NCI-H82 treated with DMSO at 0.1 percent for 48 hours (cell line): Measurements from ENCODE around the gene FRY.

ENCODE experiments used
- DNase-seq: peaks from one replicate; lab custom pipeline; 2025; ENCODE audit not compliant: unreplicated experiment; lab: John Stamatoyannopoulos, UW

FRY gene

GRCh38 chr13:32126278-32126677, 94.7 kb downstream of the FRY start:
- DNase-seq: no peak

GRCh38 chr13:32126756-32127155, 95.2 kb downstream of the FRY start:
- no peak for DNase-seq

GRCh38 chr13:32127691-32128090, 96.1 kb downstream of the FRY start:
- DNase-seq: no peak

- DNase-seq: no peak
Observed at GRCh38 chr13:32134241-32135055, 102.9 kb downstream of the FRY start.

- DNase-seq: no peak
Observed at GRCh38 chr13:32135056-32135390, 103.4 kb downstream of the FRY start.

- DNase-seq: no peak
Observed at GRCh38 chr13:32135655-32136054, 104.1 kb downstream of the FRY start.

GRCh38 chr13:32136061-32136460, 104.5 kb downstream of the FRY start:
- DNase-seq: no peak

- no peak for DNase-seq
Observed at GRCh38 chr13:32136716-32137115, 105.1 kb downstream of the FRY start.

GRCh38 chr13:32139251-32139650, 107.7 kb downstream of the FRY start:
- no peak for DNase-seq

- no peak for DNase-seq
Observed at GRCh38 chr13:32140109-32140508, 108.5 kb downstream of the FRY start.

- DNase-seq: no peak
Observed at GRCh38 chr13:32141462-32141861, 109.9 kb downstream of the FRY start.

GRCh38 chr13:32142115-32142514, 110.5 kb downstream of the FRY start:
- DNase-seq: no peak

GRCh38 chr13:32142956-32143375, 111.4 kb downstream of the FRY start:
- DNase-seq: no peak

- no peak for DNase-seq
Observed at GRCh38 chr13:32147193-32147592, 115.6 kb downstream of the FRY start.

- no peak for DNase-seq
Observed at GRCh38 chr13:32147976-32148375, 116.4 kb downstream of the FRY start.

- DNase-seq: no peak
Observed at GRCh38 chr13:32150239-32150638, 118.7 kb downstream of the FRY start.

- DNase-seq: no peak
Observed at GRCh38 chr13:32150794-32151193, 119.2 kb downstream of the FRY start.

- no peak for DNase-seq
Observed at GRCh38 chr13:32151240-32151639, 119.7 kb downstream of the FRY start.

GRCh38 chr13:32153056-32153455, 121.5 kb downstream of the FRY start:
- no peak for DNase-seq

GRCh38 chr13:32159137-32159869, 127.7 kb downstream of the FRY start:
- DNase-seq: no peak

- DNase-seq: no peak
Observed at GRCh38 chr13:32162395-32163005, 130.9 kb downstream of the FRY start.

- DNase-seq: peak; percentile 74
Observed at GRCh38 chr13:32164622-32165268, 133.2 kb downstream of the FRY start.
